ENCODE data around the gene KLHL25.
"Not testable (repeated sequence)": the region's sequence is repeated elsewhere in the genome, so short reads cannot be mapped to it uniquely, and the experiment has no call there.

Gene KLHL25

GRCh38 chr15:85813234-85813633 lies 18.5 kb upstream of the KLHL25 start:
- TF ChIP-seq, protein P1, sequence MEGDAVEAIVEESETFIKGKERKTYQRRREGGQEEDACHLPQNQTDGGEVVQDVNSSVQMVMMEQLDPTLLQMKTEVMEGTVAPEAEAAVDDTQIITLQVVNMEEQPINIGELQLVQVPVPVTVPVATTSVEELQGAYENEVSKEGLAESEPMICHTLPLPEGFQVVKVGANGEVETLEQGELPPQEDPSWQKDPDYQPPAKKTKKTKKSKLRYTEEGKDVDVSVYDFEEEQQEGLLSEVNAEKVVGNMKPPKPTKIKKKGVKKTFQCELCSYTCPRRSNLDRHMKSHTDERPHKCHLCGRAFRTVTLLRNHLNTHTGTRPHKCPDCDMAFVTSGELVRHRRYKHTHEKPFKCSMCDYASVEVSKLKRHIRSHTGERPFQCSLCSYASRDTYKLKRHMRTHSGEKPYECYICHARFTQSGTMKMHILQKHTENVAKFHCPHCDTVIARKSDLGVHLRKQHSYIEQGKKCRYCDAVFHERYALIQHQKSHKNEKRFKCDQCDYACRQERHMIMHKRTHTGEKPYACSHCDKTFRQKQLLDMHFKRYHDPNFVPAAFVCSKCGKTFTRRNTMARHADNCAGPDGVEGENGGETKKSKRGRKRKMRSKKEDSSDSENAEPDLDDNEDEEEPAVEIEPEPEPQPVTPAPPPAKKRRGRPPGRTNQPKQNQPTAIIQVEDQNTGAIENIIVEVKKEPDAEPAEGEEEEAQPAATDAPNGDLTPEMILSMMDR (IDR thresholded peaks at IDR 0.05; ENCODE audit: extremely low read depth, insufficient read depth, missing control alignments): no peak
- no peak for DNase-seq (ENCODE audit: low spot score)
- in situ Hi-C loops (cut with MboI; ENCODE audit: low pct_unique_long_range_greater_than_20kb, low sequenced_read_pairs, unreplicated experiment): no loop called here

DNA sequence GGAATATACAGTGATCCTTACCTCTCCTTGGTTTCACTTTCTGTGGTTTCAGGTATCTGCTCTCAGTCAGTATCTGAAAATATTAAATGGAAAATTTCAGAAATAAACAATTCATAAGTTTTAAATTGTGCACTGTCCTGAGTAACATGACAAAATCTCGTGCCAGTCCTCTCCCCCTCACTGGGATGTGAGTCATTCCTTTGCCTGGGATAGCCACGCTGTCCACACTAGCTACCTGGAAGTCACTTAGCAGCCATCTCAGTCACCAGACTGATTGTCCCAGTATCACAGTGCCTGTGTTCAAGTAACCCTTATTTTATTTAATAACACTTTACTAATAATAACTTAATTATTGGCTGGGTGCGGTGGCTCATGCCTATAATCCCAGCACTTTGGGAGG lies 15.3 kb upstream of the KLHL25 start:
- no peak for DNase-seq (ENCODE audit: low spot score)
- in situ Hi-C loops (cut with MboI; ENCODE audit: low pct_unique_long_range_greater_than_20kb, low sequenced_read_pairs, unreplicated experiment): no loop called here
- TF ChIP-seq, protein P1 (IDR thresholded peaks at IDR 0.05; ENCODE audit: extremely low read depth, insufficient read depth, missing control alignments): no peak

GRCh38 chr15:85805420-85805819 lies 10.7 kb upstream of the KLHL25 start:
- in situ Hi-C loops (cut with MboI; ENCODE audit: low pct_unique_long_range_greater_than_20kb, low sequenced_read_pairs, unreplicated experiment): no loop called here
- no peak for DNase-seq (ENCODE audit: low spot score)
- TF ChIP-seq, protein P1 (IDR thresholded peaks at IDR 0.05; ENCODE audit: extremely low read depth, insufficient read depth, missing control alignments): no peak

GRCh38 chr15:85804481-85805170 lies 9.9 kb upstream of the KLHL25 start:
- TF ChIP-seq, protein P1 (IDR thresholded peaks at IDR 0.05; ENCODE audit: extremely low read depth, insufficient read depth, missing control alignments): no peak
- in situ Hi-C loops (cut with MboI; ENCODE audit: low pct_unique_long_range_greater_than_20kb, low sequenced_read_pairs, unreplicated experiment): no loop called here
- no peak for DNase-seq (ENCODE audit: low spot score)

DNA sequence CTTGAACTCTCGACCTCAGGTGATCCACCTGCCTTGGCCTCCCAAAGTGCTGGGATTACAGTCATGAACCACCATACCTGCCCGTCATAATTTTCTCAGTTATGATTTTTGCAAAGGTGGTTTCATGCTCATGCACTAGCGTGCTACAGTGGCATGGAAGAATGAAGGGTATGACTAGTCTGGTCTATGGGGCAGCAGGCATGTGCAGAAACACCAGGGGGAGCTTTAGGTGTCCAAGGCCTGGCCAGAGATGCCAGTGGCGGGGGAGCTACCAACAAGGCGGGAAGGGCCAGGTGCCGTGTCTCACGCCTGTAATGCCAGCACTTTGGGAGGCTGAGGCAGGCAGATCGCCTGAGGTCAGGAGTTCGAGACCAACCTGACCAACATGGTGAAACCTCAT lies 7.9 kb upstream of the KLHL25 start:
- not testable (repeated sequence) for DNase-seq (ENCODE audit: low spot score)

GRCh38 chr15:85800478-85801123 lies 5.9 kb upstream of the KLHL25 start:
- TF ChIP-seq, protein P1 (IDR thresholded peaks at IDR 0.05; ENCODE audit: extremely low read depth, insufficient read depth, missing control alignments): no peak
- in situ Hi-C loops (cut with MboI; ENCODE audit: low pct_unique_long_range_greater_than_20kb, low sequenced_read_pairs, unreplicated experiment): no loop called here
- no peak for DNase-seq (ENCODE audit: low spot score)

More for the DNA sequence above, 7.9 kb upstream of the KLHL25 start:
- in situ Hi-C loops (cut with MboI; ENCODE audit: low pct_unique_long_range_greater_than_20kb, low sequenced_read_pairs, unreplicated experiment): not testable (repeated sequence)

DNA sequence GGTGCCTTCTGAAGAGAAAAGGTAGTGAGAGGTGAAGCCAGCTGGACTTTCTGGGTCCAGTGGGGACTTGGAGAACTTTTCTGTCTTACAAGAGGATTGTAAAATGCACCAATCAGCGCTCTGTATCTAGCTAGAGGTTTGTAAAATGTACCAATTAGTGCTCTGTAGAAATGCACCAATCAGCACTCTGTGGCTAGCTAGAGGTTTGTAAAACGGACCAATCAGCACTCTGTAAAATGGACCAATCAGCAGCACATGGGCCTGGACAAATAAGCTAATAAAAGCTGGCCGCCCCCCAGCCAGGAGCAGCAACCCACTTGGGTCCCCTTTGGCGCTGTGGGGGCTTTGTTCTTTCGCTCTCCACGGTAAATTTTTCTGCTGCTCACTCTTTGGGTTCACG lies 1.6 kb upstream of the KLHL25 start:
- DNase-seq (ENCODE audit: low spot score); in situ Hi-C loops (cut with MboI; ENCODE audit: low pct_unique_long_range_greater_than_20kb, low sequenced_read_pairs, unreplicated experiment): not testable (repeated sequence)

Data from GM13977 (cell line).